Neural progenitor cell (in vitro differentiated cells): ENCODE results near the gene VWA8. TPM values are rescaled to one million over a fixed set of nuclear protein-coding genes. Genes with fewer than 3 reads are reported as not detected.

ENCODE experiments used
- DNase-seq: peaks from one replicate; pipeline ENCODE4 v3.0.0-alpha.2; 2016; ENCODE audit warnings: low spot score
- H2AFZ ChIP-seq: fragments of 200-600 bp; sonication (generic); replicated peaks from 2 replicates; pipeline ENCODE4 v1.6.1; 2016; ENCODE audit warnings: antibody characterized with exemption
- H3F3A ChIP-seq: fragments of 200-600 bp; sonication (generic); 2 replicates; pipeline ENCODE4 v1.6.1; 2016; ENCODE audit warnings: antibody characterized with exemption, low read depth
- H3K27ac ChIP-seq: fragments of 200-600 bp; sonication (generic); 2 replicates; pipeline ENCODE4 v1.5.1; 2016; ENCODE audit warnings: mild to moderate bottlenecking
- H3K27me3 ChIP-seq: fragments of 200-600 bp; sonication (generic); 2 replicates; pipeline ENCODE4 v1.6.1; 2016; ENCODE audit warnings: mild to moderate bottlenecking, moderate library complexity
- H3K36me3 ChIP-seq: fragments of 200-600 bp; sonication (generic); 2 replicates; pipeline ENCODE4 v1.5.1; 2016
- H3K4me1 ChIP-seq: fragments of 200-600 bp; sonication (generic); 2 replicates; pipeline ENCODE4 v1.6.1; 2016; ENCODE audit warnings: mixed run types
- H3K4me2 ChIP-seq: fragments of 200-600 bp; sonication (generic); 2 replicates; pipeline ENCODE4 v1.6.1; 2016
- H3K4me3 ChIP-seq: fragments of 200-600 bp; sonication (generic); 2 replicates; pipeline ENCODE4 v1.5.1; 2016
- H3K79me2 ChIP-seq: fragments of 200-600 bp; sonication (generic); 2 replicates; pipeline ENCODE4 v1.6.1; 2016; ENCODE audit warnings: low read depth
- H3K9ac ChIP-seq: fragments of 200-600 bp; sonication (generic); 2 replicates; pipeline ENCODE4 v1.6.1; 2016
- H3K9me3 ChIP-seq: fragments of 200-600 bp; sonication (generic); 2 replicates; pipeline ENCODE4 v1.5.1; 2016; ENCODE audit warnings: low read depth
- H4K20me1 ChIP-seq: fragments of 200-600 bp; sonication (generic); 2 replicates; pipeline ENCODE4 v1.6.1; 2016; ENCODE audit warnings: low read depth
- H3K27ac Mint-ChIP-seq: 3 replicates; pipeline ENCODE4 v1.8.0; 2021; ENCODE audit warnings: mixed read lengths
- H3K27me3 Mint-ChIP-seq: 2 replicates; pipeline ENCODE4 v1.8.0; 2022; ENCODE audit warnings: low read depth, mild to moderate bottlenecking, inconsistent platforms, moderate library complexity, mixed read lengths; ENCODE audit not compliant: insufficient read depth
- H3K36me3 Mint-ChIP-seq: 3 replicates; pipeline ENCODE4 v1.8.0; 2021; ENCODE audit warnings: mixed read lengths
- H3K4me1 Mint-ChIP-seq: 3 replicates; pipeline ENCODE4 v1.8.0; 2021; ENCODE audit warnings: mixed read lengths
- H3K4me3 Mint-ChIP-seq: 3 replicates; pipeline ENCODE4 v1.8.0; 2021; ENCODE audit warnings: mild to moderate bottlenecking, moderate library complexity, mixed read lengths
- H3K9me3 Mint-ChIP-seq: 3 replicates; pipeline ENCODE4 v1.8.0; 2020; ENCODE audit warnings: mixed read lengths
- CTCF ChIP-seq: fragments of 200-600 bp; sonication (generic); IDR thresholded peaks from 2 replicates; pipeline ENCODE4 v1.5.1; 2017; ENCODE audit warnings: antibody characterized with exemption, mild to moderate bottlenecking
- EZH2 ChIP-seq: fragments of 200-600 bp; sonication (generic); IDR thresholded peaks from 2 replicates; pipeline ENCODE4 v1.6.1; 2017; ENCODE audit warnings: antibody characterized with exemption, mild to moderate bottlenecking, moderate library complexity
- EZH2phosphoT487 ChIP-seq: fragments of 200-600 bp; sonication (generic); IDR thresholded peaks from 2 replicates; pipeline ENCODE4 v1.6.1; 2017; ENCODE audit warnings: antibody characterized with exemption
- total RNA-seq: library from RNA; depleted of rRNA; stranded (reverse); fragments of >200 nt; gene quantifications from 2 replicates; pipeline ENCODE4 v1.2.3, GENCODE V29; 2015; ENCODE audit warnings: low replicate concordance

The VWA8 gene
- total RNA-seq, 1 donor from 2014 or later, result 12.6 TPM

DNA sequence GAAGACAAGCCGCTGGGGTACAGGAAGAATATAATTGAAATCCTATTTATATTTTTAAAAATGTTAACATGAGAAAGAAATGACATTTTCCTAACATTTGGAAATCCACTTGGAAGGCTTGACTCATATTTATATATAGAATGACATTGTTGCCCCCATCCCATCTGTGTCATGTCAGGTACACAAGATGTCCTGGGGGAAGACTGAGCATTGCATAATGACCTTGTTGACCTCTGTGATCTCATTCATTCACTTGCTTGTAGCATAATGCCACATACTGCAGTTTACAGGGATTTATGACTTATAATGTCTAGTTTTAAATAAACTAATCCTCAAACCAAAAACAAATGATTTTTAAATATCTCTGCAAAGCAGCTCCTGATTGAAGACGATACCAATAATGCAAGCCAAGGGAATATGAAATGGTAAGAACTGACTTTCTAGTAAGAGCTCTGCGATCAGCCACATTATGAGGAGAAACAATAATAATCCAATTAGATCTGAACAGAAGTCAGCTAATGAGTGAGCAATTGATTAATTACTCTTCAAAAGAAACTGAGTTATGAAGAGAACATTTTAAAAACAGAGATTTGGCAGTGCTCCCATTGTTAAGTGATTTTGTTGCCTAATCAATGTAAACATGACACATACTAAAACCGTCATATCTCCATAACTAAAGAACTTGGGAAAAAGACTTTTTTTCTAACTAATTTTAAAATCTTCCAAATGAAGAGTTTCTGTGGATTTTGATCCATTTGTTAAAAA, 21.2 kb upstream of the VWA8 start:
- no peaks in the 10 kb centered on the region for H3K36me3 Mint-ChIP-seq
- no peak overlapping the region for H3K4me3 ChIP-seq
- H3K4me2 ChIP-seq, result no peak overlapping the region
- H3K9me3 ChIP-seq, result no peaks in the 10 kb centered on the region
- no peaks in the 10 kb centered on the region for H3K4me1 Mint-ChIP-seq
- no peaks in the 10 kb centered on the region for H3K36me3 ChIP-seq
- H3K4me1 ChIP-seq, result no peaks in the 10 kb centered on the region
- no peaks in the 10 kb centered on the region for H3K27me3 ChIP-seq
- no peak overlapping the region for H3K4me3 Mint-ChIP-seq
- H3K27me3 Mint-ChIP-seq, result peaks cover 4% of the 10 kb centered on the region
- H4K20me1 ChIP-seq, result no peaks in the 10 kb centered on the region
- no peaks in the 10 kb centered on the region for H3F3A ChIP-seq
- H2AFZ ChIP-seq, result no peak overlapping the region
- H3K79me2 ChIP-seq, result no peaks in the 10 kb centered on the region
- no peak for DNase-seq
- no peak overlapping the region for H3K27ac Mint-ChIP-seq
- no peak for TF ChIP-seq CTCF
- TF ChIP-seq EZH2phosphoT487, result no peak
- TF ChIP-seq EZH2, result no peak
- H3K27ac ChIP-seq, result no peak overlapping the region
- no peak overlapping the region for H3K9ac ChIP-seq
- H3K9me3 Mint-ChIP-seq, result no peaks in the 10 kb centered on the region

DNA sequence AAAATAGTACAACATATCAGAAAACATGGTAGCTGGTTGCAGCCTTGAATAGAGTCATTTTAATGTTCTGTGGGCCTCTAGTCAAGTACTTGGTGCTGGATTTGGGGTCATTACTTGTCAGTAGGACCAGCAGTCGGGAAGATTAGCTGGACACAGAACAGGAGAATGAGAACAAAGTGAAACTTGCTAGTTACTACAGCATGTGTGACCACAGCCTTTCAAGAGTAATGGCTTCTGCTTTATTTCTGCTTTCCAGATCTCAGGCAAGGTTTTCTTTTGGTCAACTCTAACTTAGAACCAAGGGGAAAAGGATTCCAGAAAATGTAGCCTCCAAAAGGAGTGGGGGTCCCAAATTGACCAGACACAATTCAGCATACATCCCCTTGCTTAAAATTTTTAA, 17.1 kb upstream of the VWA8 start:
- H3F3A ChIP-seq, result no peaks in the 10 kb centered on the region
- Mint-ChIP-seq H3K36me3 (no peaks in the 10 kb centered on the region), H3K4me1 (no peaks in the 10 kb centered on the region), H3K27me3 (no peaks in the 10 kb centered on the region), H3K9me3 (no peaks in the 10 kb centered on the region), H3K27ac (no peak overlapping the region), H3K4me3 (no peak overlapping the region)
- no peak for DNase-seq
- peak overlapping the region; percentile 42 for H2AFZ ChIP-seq
- no peaks in the 10 kb centered on the region for H3K36me3 ChIP-seq
- H3K4me1 ChIP-seq, result peaks cover 7% of the 10 kb centered on the region
- TF ChIP-seq EZH2 (no peak), EZH2phosphoT487 (no peak), CTCF (no peak)
- H4K20me1 ChIP-seq, result no peaks in the 10 kb centered on the region
- no peaks in the 10 kb centered on the region for H3K9me3 ChIP-seq
- no peak overlapping the region for H3K27ac ChIP-seq
- no peak overlapping the region for H3K9ac ChIP-seq
- no peaks in the 10 kb centered on the region for H3K27me3 ChIP-seq
- H3K79me2 ChIP-seq, result no peaks in the 10 kb centered on the region
- H3K4me2 ChIP-seq, result no peak overlapping the region
- H3K4me3 ChIP-seq, result no peak overlapping the region

DNA sequence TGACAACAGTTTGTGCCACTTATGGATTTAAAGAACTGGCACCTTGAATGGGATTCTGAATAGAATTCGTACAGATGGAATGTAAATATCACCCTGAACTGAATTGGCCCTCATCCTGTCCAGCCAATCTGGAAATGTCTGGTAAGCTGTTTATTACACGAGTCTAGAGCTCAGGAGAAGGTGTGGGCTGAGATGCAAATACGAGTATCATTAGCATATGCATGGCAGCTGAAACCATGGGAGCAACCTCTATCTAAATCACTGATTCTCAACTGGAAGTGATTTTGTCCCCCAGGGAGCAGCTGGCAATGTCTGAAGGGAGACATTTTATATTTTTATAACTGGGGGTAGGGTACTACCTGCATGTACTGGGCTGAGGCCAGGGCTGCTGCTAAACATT, 15.6 kb upstream of the VWA8 start:
- no peak for DNase-seq
- Mint-ChIP-seq H3K27me3 (no peaks in the 10 kb centered on the region), H3K9me3 (no peaks in the 10 kb centered on the region), H3K36me3 (no peaks in the 10 kb centered on the region), H3K27ac (no peak overlapping the region), H3K4me1 (no peaks in the 10 kb centered on the region), H3K4me3 (no peak overlapping the region)
- H3K9ac ChIP-seq, result no peak overlapping the region
- no peaks in the 10 kb centered on the region for H3K79me2 ChIP-seq
- no peaks in the 10 kb centered on the region for H3K9me3 ChIP-seq
- peaks cover 9% of the 10 kb centered on the region for H3K4me1 ChIP-seq
- H2AFZ ChIP-seq, result peak overlapping the region; percentile 68
- no peak overlapping the region for H3K4me3 ChIP-seq
- H3K36me3 ChIP-seq, result no peaks in the 10 kb centered on the region
- no peak overlapping the region for H3K27ac ChIP-seq
- H3F3A ChIP-seq, result no peaks in the 10 kb centered on the region
- no peaks in the 10 kb centered on the region for H4K20me1 ChIP-seq
- no peak for TF ChIP-seq EZH2
- no peaks in the 10 kb centered on the region for H3K27me3 ChIP-seq
- H3K4me2 ChIP-seq, result no peak overlapping the region

DNA sequence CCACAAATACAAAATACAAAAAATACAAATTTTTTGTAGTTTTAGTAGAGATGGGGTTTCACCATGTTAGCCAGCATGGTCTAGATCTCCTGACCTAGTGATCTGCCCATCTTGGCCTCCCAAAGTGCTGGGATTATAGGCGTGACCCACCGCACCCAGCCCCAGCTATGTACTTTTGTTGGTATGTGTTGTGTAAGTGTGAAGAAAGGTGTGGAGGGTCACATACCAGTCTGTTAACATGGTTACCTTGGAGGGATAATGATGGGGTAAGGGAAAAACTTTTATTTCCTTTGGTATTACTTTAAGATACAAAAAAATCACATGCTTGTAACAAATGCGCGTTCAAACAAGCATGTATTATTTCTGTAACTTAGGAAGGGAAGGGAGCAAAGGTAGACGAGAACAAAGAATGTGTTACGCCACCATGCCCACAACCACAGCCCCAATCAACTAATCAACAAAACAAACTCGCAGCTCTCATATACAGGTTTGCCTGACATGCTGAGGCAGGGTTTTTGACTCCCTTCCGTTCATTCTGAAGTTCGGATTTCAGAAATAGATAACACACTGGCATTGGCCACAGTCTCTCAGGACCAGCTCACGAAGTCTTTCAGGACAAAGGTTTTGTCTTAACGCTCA, 13.5 kb upstream of the VWA8 start:
- Mint-ChIP-seq H3K4me3 (no peak overlapping the region), H3K27ac (no peak overlapping the region), H3K4me1 (no peaks in the 10 kb centered on the region), H3K36me3 (no peaks in the 10 kb centered on the region), H3K9me3 (no peaks in the 10 kb centered on the region), H3K27me3 (no peaks in the 10 kb centered on the region)
- H3K9me3 ChIP-seq, result no peaks in the 10 kb centered on the region
- no peaks in the 10 kb centered on the region for H3K27me3 ChIP-seq
- no peaks in the 10 kb centered on the region for H3K36me3 ChIP-seq
- H3K4me3 ChIP-seq, result no peak overlapping the region
- TF ChIP-seq CTCF (no peak), EZH2 (no peak), EZH2phosphoT487 (no peak)
- no peaks in the 10 kb centered on the region for H4K20me1 ChIP-seq
- H3K4me2 ChIP-seq, result no peak overlapping the region
- H3K4me1 ChIP-seq, result peaks cover 9% of the 10 kb centered on the region
- H3K9ac ChIP-seq, result no peak overlapping the region
- no peak overlapping the region for H2AFZ ChIP-seq
- no peaks in the 10 kb centered on the region for H3F3A ChIP-seq
- no peaks in the 10 kb centered on the region for H3K79me2 ChIP-seq
- no peak overlapping the region for H3K27ac ChIP-seq
- DNase-seq, result no peak
